Transverse colon (tissue), 4 donors: ENCODE data around the gene GMDS. TPM values are rescaled to one million over a fixed set of nuclear protein-coding genes. Genes with fewer than 3 reads are reported as not detected.

Experiments
- DNase-seq: peaks from one replicate; pipeline ENCODE4 v3.0.0-alpha.2; 2019
- H3K27ac ChIP-seq, 4 donors: fragments of 200-600 bp; sonication (generic); 2 replicates each; pipeline ENCODE4 v1.5.1; 2016 to 2018; ENCODE audit warnings: inconsistent platforms in 4 of 4
- H3K27me3 ChIP-seq: fragments of 200-600 bp; sonication (generic); 2 replicates; pipeline ENCODE4 v1.5.1; 2017; ENCODE audit warnings: inconsistent platforms
- H3K36me3 ChIP-seq, 4 donors: fragments of 200-600 bp; sonication (generic); 2 replicates each; pipeline ENCODE4 v1.5.1; 2017 to 2019; ENCODE audit warnings: inconsistent platforms in 4 of 4
- H3K4me1 ChIP-seq, 4 donors: fragments of 200-600 bp; sonication (generic); 2 replicates each; pipeline ENCODE4 v1.5.1; 2017 to 2020; ENCODE audit warnings: inconsistent platforms in 4 of 4
- H3K4me3 ChIP-seq, 4 donors: fragments of 200-600 bp; sonication (generic); 1 replicate in 1 of 4; 2 replicates in 3 of 4; pipeline versions ENCODE4 v1.5.1 to v1.6.1; 2017 to 2019; ENCODE audit warnings: inconsistent platforms in 4 of 4
- H3K9me3 ChIP-seq, 2 donors: fragments of 200-600 bp; sonication (generic); 2 replicates each; pipeline ENCODE4 v1.5.1; 2017 to 2019; ENCODE audit warnings: inconsistent platforms in 2 of 2
- EP300 ChIP-seq: sonication (generic); formaldehyde crosslinking; IDR thresholded peaks from one replicate; pipeline ENCODE4 v1.6.1; 2017; ENCODE audit warnings: antibody characterized with exemption, low read depth
- POLR2A ChIP-seq: fragments of 450-650 bp; IDR thresholded peaks from one replicate; pipeline ENCODE4 v1.6.1; 2016; ENCODE audit warnings: antibody characterized with exemption, mild to moderate bottlenecking, moderate library complexity
- POLR2AphosphoS5 ChIP-seq, 3 donors: sonication (generic); formaldehyde crosslinking; IDR thresholded peaks; one replicate each; pipeline ENCODE4 v1.6.1; 2016; ENCODE audit warnings: antibody characterized with exemption in 3 of 3
- WGBS, 2 donors: methylation state at CpG; one replicate each; pipeline ENCODE4 v1.1.5; 2018; ENCODE audit warnings: low coverage in 1 of 2; 5-methylcytosine and 5-hydroxymethylcytosine counted together
- in situ Hi-C, 4 donors: fragments of 200-750 bp; cut with MboI; loops; one replicate each; pipeline versions ENCODE4 v1.15.0 to v1.15.1; 2017; ENCODE audit warnings: low sequenced_read_pairs in 3 of 4, low pct_ligation_motif_present in 1 of 4, low pct_unique_long_range_greater_than_20kb in 1 of 4
- intact Hi-C: fragments of 100-400 bp; cut with DNase I; formaldehyde crosslinking; loops from one replicate; pipeline ENCODE4 v1.15.1; 2023; ENCODE audit warnings: low total_unique reads
- total RNA-seq, 4 donors: library from RNA; depleted of rRNA; stranded (reverse); fragments of >200 nt; gene quantifications; one replicate each; pipeline ENCODE4 v1.1.0, GENCODE V29; 2016
- TF ChIP-seq, protein P1 (sequence below), 5 experiments: fragments of 200-600 bp in 3 of 5; fragments of 450-650 bp in 2 of 5; sonication (generic) in 3 of 5; IDR thresholded peaks; 1 replicate in 2 of 5; 2 replicates in 3 of 5; pipeline ENCODE4 v1.5.1; 2016 to 2017; ENCODE audit warnings: antibody characterized with exemption in 5 of 5, inconsistent platforms in 3 of 5, mild to moderate bottlenecking in 2 of 5, moderate library complexity in 1 of 5

The GMDS gene
- total RNA-seq, 4 donors from 2014 or later = 66.2 to 546 (median 102) TPM

- H3K4me1 ChIP-seq = no peaks in the 10 kb centered on the region
- H3K27ac ChIP-seq = no peak overlapping the region
- WGBS, 2 donors = 81 to 100% methylated on average over 1 of the region's 1 CpG
- no peaks in the 10 kb centered on the region for H3K27me3 ChIP-seq
- H3K9me3 ChIP-seq = no peaks in the 10 kb centered on the region
- no peak overlapping the region for H3K4me3 ChIP-seq
- TF ChIP-seq, protein P1, sequence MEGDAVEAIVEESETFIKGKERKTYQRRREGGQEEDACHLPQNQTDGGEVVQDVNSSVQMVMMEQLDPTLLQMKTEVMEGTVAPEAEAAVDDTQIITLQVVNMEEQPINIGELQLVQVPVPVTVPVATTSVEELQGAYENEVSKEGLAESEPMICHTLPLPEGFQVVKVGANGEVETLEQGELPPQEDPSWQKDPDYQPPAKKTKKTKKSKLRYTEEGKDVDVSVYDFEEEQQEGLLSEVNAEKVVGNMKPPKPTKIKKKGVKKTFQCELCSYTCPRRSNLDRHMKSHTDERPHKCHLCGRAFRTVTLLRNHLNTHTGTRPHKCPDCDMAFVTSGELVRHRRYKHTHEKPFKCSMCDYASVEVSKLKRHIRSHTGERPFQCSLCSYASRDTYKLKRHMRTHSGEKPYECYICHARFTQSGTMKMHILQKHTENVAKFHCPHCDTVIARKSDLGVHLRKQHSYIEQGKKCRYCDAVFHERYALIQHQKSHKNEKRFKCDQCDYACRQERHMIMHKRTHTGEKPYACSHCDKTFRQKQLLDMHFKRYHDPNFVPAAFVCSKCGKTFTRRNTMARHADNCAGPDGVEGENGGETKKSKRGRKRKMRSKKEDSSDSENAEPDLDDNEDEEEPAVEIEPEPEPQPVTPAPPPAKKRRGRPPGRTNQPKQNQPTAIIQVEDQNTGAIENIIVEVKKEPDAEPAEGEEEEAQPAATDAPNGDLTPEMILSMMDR (IDR thresholded peaks at IDR 0.05) = no peak
- TF ChIP-seq POLR2AphosphoS5 (IDR thresholded peaks at IDR 0.05) (no peak), EP300 (no peak), POLR2A (no peak)
- intact Hi-C loops (no loop called here), in situ Hi-C loops (no loop called here)
- no peaks in the 10 kb centered on the region for H3K36me3 ChIP-seq
- DNase-seq = no peak
Observed at GRCh38 chr6:2119275-2119674, 126.1 kb downstream of the GMDS start.

DNA sequence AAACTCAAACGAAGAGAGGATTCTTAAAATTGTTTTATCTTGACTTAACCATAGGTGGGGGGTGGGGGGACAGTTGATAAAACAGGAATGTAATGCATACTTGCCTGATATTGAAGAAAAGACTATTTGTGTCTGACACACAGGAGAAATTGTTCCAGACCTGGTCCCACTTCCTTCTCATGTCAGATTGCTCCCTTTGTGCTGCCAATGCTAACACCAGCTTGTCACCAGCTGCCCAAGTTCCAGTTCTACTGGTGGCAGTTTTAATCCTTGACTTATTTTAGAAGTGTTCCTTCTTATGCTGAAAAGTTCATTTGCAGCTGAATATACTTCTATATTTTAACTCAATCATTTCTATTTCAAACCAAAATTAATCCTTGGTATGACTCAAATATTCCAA lies 127.3 kb downstream of the GMDS start:
- WGBS, 2 donors = 68 to 69% methylated on average over 1 of the region's 1 CpG
- Histone ChIP-seq H3K36me3 (no peaks in the 10 kb centered on the region), H3K4me1 (no peaks in the 10 kb centered on the region), H3K9me3 (no peaks in the 10 kb centered on the region), H3K27ac (no peak overlapping the region), H3K27me3 (no peaks in the 10 kb centered on the region), H3K4me3 (no peak overlapping the region)
- no peak for DNase-seq
- TF ChIP-seq POLR2AphosphoS5 (IDR thresholded peaks at IDR 0.05) (no peak), POLR2A (no peak), EP300 (no peak)
- intact Hi-C loops (no loop called here), in situ Hi-C loops (no loop called here)

DNA sequence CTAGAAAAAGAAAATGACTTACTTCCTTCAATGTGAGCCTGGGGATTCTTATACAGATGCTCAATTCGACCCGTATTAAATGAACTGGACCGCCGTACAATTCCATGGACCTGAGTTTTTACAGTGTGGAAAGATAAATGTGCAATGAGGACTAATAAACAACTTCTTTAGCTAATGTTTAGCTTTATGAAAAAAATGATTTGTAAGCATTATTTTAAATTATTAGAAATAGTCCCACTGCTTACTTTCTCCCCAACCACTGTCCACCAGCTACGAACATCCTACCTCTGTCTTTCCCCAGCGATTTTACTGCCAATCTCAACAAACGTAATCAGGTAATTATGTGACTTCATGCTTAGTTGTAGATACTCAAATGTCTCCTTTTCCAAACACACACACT lies 128.0 kb downstream of the GMDS start:
- TF ChIP-seq, protein P1 (IDR thresholded peaks at IDR 0.05) = no peak
- TF ChIP-seq POLR2AphosphoS5 (IDR thresholded peaks at IDR 0.05) (no peak), EP300 (no peak), POLR2A (no peak)
- 96 to 98% methylated on average over 7 of the region's 7 CpGs for WGBS, 2 donors
- in situ Hi-C loops = no loop called here
- Histone ChIP-seq H3K27me3 (no peaks in the 10 kb centered on the region), H3K36me3 (no peaks in the 10 kb centered on the region), H3K4me1 (no peaks in the 10 kb centered on the region), H3K4me3 (no peak overlapping the region), H3K9me3 (no peaks in the 10 kb centered on the region), H3K27ac (no peak overlapping the region)
- intact Hi-C loops = no loop called here
- no peak for DNase-seq

- Histone ChIP-seq H3K4me1 (no peaks in the 10 kb centered on the region), H3K4me3 (no peak overlapping the region), H3K27me3 (no peaks in the 10 kb centered on the region), H3K36me3 (no peaks in the 10 kb centered on the region), H3K27ac (no peak overlapping the region), H3K9me3 (no peaks in the 10 kb centered on the region)
- in situ Hi-C loops = no loop called here
- DNase-seq = no peak
- TF ChIP-seq POLR2AphosphoS5 (IDR thresholded peaks at IDR 0.05) = no peak
- TF ChIP-seq, protein P1 (IDR thresholded peaks at IDR 0.05) = no peak
- no peak for TF ChIP-seq EP300
- TF ChIP-seq POLR2A = no peak
- intact Hi-C loops = no loop called here
- 83% methylated on average over 2 of the region's 2 CpGs; no CpG with 5 or more reads in 1 of the 2 donors for WGBS, 2 donors
Observed at GRCh38 chr6:2116496-2116895, 128.9 kb downstream of the GMDS start.

DNA sequence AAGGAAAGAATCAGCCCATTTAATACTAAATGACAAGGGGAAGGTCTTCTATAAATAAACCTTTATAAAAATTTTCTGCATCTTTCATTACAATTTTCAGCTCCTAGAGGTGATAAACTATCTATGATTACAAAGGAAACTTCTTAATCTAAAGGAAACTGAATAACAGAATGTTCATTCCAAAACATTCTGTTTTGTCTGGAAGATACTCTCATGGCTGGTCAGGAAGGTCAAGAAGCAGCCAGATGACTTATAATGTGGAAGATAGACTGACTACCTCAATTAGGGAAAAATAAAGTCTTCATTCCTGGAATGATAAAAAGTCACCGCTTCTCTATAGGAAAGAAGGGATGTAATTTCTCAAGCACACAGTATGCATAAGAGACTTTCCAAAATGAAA lies 131.3 kb downstream of the GMDS start:
- no peak for DNase-seq
- WGBS, 2 donors = 97 to 100% methylated on average over 1 of the region's 1 CpG
- intact Hi-C loops = no loop called here
- H3K27me3 ChIP-seq = no peaks in the 10 kb centered on the region
- peaks cover 0 to 6% (median 0%) of the 10 kb centered on the region in 4 donors for H3K4me1 ChIP-seq
- no peak overlapping the region for H3K27ac ChIP-seq
- no peak overlapping the region for H3K4me3 ChIP-seq
- H3K9me3 ChIP-seq = no peaks in the 10 kb centered on the region
- TF ChIP-seq POLR2A (no peak), EP300 (no peak), POLR2AphosphoS5 (IDR thresholded peaks at IDR 0.05) (no peak)
- TF ChIP-seq, protein P1 (IDR thresholded peaks at IDR 0.05) = no peak
- H3K36me3 ChIP-seq = no peaks in the 10 kb centered on the region
- in situ Hi-C loops = no loop called here
